ENCODE results near the gene SLC9B2.

Gene SLC9B2

DNA sequence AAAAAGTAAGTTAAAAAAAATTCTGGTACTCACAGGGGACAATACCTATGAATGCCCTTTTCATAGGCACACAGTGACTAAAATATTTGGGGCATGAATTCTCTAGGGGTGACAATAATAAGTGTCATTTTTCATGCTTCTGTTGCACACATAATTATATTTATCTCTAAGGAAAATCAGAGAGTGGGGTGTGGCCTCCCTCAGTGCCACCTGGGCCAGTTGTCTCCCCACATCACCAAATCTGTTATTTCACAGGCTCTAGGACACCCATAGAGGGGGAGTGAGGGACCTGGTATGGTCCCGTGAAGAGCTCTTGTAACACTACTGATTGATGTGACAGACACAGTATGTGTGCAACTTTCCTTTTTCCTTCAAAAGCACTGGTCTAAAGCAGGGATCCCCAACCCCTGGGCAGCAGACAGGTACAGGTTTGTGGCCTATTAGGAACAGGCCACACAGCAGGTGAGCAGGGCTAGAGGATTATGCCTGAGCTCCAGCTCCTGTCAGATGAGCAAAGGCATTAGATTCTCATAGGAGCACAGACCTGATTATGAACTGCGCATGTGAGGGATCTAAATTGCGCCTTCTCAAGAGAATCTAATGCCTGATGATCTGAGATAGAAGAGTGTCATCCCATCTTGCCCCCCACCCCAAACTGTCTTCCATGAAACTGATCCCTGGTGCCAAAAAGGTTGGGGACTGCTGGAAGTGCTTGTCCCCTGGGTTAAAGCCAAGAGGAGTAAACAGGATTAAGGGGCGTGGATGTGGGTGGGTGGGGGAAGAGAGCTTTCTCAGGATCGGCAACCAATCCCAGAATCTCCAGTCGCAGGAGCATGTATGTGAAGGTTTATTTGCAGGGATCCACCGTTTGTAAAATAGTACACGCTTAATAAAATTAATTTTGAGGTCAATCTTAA is 57.9 kb downstream of the SLC9B2 start (continued):
- TF ChIP-seq, protein P1, sequence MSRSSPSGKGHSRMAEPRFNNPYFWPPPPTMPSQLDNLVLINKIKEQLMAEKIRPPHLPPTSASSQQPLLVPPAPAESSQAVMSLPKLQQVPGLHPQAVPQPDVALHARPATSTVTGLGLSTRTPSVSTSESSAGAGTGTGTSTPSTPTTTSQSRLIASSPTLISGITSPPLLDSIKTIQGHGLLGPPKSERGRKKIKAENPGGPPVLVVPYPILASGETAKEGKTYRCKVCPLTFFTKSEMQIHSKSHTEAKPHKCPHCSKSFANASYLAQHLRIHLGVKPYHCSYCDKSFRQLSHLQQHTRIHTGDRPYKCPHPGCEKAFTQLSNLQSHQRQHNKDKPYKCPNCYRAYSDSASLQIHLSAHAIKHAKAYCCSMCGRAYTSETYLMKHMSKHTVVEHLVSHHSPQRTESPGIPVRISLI (tag by site-specific recombination; IDR thresholded peaks at IDR 0.05): no peak
- no peak for TF ChIP-seq ZNF114 (tag by site-specific recombination; IDR thresholded peaks at IDR 0.05)
- TF ChIP-seq, protein P2, sequence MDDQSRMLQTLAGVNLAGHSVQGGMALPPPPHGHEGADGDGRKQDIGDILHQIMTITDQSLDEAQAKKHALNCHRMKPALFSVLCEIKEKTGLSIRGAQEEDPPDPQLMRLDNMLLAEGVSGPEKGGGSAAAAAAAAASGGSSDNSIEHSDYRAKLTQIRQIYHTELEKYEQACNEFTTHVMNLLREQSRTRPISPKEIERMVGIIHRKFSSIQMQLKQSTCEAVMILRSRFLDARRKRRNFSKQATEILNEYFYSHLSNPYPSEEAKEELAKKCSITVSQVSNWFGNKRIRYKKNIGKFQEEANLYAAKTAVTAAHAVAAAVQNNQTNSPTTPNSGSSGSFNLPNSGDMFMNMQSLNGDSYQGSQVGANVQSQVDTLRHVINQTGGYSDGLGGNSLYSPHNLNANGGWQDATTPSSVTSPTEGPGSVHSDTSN (CRISPR knock-in tag; IDR thresholded peaks at IDR 0.05): no peak
- TF ChIP-seq ZSCAN16 (tag by site-specific recombination; IDR thresholded peaks at IDR 0.05): no peak
- TF ChIP-seq ZNF350 (tag by site-specific recombination; IDR thresholded peaks at IDR 0.05): no peak
- TF ChIP-seq, protein P3, sequence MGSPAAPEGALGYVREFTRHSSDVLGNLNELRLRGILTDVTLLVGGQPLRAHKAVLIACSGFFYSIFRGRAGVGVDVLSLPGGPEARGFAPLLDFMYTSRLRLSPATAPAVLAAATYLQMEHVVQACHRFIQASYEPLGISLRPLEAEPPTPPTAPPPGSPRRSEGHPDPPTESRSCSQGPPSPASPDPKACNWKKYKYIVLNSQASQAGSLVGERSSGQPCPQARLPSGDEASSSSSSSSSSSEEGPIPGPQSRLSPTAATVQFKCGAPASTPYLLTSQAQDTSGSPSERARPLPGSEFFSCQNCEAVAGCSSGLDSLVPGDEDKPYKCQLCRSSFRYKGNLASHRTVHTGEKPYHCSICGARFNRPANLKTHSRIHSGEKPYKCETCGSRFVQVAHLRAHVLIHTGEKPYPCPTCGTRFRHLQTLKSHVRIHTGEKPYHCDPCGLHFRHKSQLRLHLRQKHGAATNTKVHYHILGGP (tag by site-specific recombination; IDR thresholded peaks at IDR 0.05): no peak
- no peak for TF ChIP-seq ZNF223 (tag by site-specific recombination; IDR thresholded peaks at IDR 0.05)

DNA sequence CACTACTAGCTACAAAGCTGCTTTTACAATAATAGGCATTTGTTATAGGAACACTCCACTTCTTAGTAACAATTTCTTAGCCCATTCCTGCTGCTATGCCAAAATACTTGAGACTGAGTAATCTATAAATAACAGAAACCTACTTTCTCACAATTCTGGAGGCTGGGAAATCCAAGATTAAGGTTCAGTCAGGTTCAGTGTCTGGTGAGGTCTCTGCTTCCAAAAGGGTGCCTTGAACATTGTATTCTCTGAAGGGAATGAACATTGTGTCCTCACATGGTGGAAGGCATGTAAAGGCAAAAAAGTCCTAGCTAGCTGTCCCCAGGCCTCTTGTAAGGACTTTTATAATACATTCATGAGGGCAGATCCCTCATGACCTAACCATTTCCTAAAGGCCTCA is 64.0 kb downstream of the SLC9B2 start:
- Histone ChIP-seq H3K9me3 (ENCODE audit: control insufficient read depth, insufficient read depth, low read depth, low read length) (no peaks in the 10 kb centered on the region), H3K36me3 (ENCODE audit: control insufficient read depth in 2 of 2, insufficient read depth in 1 of 2, low read length in 2 of 2) (no peaks in the 10 kb centered on the region), H3K27ac (ENCODE audit: extremely low read depth, low read depth, low read length) (no peak overlapping the region), H3K4me3 (ENCODE audit: low read depth, low read length) (no peak overlapping the region), H3K4me1 (ENCODE audit: control insufficient read depth, insufficient read depth, low read length) (peaks cover 6% of the 10 kb centered on the region; the same call in 1 of the 2 replicates)
- CTCF ChIA-PET: interaction anchor here (0.7 to 2.1 kb wide), 2 partner anchors 392 to 572 kb away, joined by 3 to 10 read pairs; no protein-coding TSS in a partner anchor
- TF ChIP-seq ZNF629 (tag by site-specific recombination; IDR thresholded peaks at IDR 0.05): no peak
- no peak for TF ChIP-seq ZNF560 (tag by site-specific recombination; IDR thresholded peaks at IDR 0.05; ENCODE audit: borderline replicate concordance)
- no peak for TF ChIP-seq ZNF549 (tag by site-specific recombination; IDR thresholded peaks at IDR 0.05)
- TF ChIP-seq ZFP41 (tag by site-specific recombination; IDR thresholded peaks at IDR 0.05; ENCODE audit: borderline replicate concordance): no peak
- no peak for TF ChIP-seq ZNF391 (tag by site-specific recombination; IDR thresholded peaks at IDR 0.05; ENCODE audit: borderline replicate concordance, low read depth)
- POLR2A ChIA-PET: no interaction called here

DNA sequence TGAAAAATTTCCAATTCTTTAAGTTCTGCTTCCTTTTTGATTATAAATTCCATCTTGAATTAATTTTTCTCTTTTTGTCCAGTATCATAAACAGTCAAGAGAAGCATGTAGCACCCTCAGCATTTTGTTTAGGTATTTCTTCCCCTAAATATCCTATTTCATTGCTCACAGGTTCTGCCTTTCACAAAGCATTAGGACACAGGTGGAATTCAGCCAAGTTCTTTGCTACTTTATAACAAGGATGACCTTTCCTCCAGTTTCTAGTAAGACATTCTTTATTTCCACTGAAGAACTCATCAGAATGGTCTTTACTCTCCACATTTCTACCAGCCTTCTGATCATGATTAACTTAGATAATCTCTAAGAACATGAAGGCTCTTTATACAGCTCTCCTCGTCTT is 64.5 kb downstream of the SLC9B2 start:
- no peak overlapping the region for H3K4me3 ChIP-seq (ENCODE audit: low read depth, low read length)
- TF ChIP-seq ZNF266 (tag by site-specific recombination; IDR thresholded peaks at IDR 0.05; ENCODE audit: low read depth): peak; percentile 25; the same call in 1 of the 2 replicates
- no peak for TF ChIP-seq ZNF169 (tag by site-specific recombination; IDR thresholded peaks at IDR 0.05)
- ChIA-PET CTCF (interaction anchor here (2.1 kb wide), 1 partner anchor 391 kb away, joined by 10 read pairs; no protein-coding TSS in a partner anchor), POLR2A (no interaction called here)
- no peaks in the 10 kb centered on the region for H3K36me3 ChIP-seq (ENCODE audit: control insufficient read depth in 2 of 2, insufficient read depth in 1 of 2, low read length in 2 of 2)
- H3K4me1 ChIP-seq (ENCODE audit: control insufficient read depth, insufficient read depth, low read length): peaks cover 6% of the 10 kb centered on the region; the same call in 1 of the 2 replicates
- no peak overlapping the region for H3K27ac ChIP-seq (ENCODE audit: extremely low read depth, low read depth, low read length)
- H3K9me3 ChIP-seq (ENCODE audit: control insufficient read depth, insufficient read depth, low read depth, low read length): no peaks in the 10 kb centered on the region

Measured in HEK293 (cell line).